Breast epithelium (tissue), 3 donors: Measurements from ENCODE around the gene NGDN.

Source experiments
- POLR2A ChIP-seq: fragments of 450-650 bp; IDR thresholded peaks from one replicate; pipeline ENCODE4 v1.6.1; 2016; ENCODE audit warnings: antibody characterized with exemption, mild to moderate bottlenecking, moderate library complexity
- TF ChIP-seq, protein P1 (sequence below), 3 donors: fragments of 450-650 bp; IDR thresholded peaks; one replicate each; pipeline ENCODE4 v1.5.1; 2016 to 2017; ENCODE audit warnings: antibody characterized with exemption in 3 of 3, mild to moderate bottlenecking in 3 of 3, moderate library complexity in 3 of 3

DNA sequence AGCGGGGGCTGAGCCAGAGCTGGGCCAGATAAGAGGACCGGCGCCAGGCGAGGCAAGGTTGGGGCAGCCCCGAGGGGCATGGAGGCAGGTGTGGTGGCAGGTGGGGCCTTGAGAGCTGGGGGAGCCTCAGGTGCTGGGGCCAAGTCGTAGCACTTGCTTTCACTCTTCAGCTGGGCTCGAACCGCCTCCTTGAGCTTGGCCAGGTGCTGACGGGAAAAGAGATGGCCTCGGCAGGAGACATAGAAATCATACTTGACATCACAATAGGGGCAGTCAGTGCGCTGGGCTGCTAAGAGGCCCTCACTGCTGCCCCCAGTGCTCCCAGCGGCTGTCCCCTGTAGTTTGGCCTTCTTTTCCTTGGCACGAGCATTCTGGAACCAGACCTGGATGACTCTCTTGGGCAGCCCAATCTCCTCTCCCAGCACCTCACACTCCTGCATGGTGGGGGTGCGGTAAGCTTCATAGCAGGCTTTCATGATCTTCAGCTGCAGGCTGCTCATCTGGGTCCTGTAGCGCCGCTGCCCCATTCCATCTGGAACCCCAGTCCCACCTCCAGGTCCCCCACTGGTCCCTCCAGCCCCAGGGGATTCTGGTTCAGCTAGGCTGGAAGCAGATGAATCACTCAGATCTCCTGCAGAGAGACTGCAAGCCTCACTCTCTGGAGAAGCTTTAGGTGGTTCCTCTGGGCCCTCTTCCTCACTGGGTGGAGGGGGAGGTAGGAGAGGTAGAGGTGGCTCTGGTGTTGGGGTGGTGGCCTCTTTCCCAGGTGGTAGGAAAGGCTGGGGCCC is 53.9 kb downstream of the NGDN start:
- TF ChIP-seq, protein P1, sequence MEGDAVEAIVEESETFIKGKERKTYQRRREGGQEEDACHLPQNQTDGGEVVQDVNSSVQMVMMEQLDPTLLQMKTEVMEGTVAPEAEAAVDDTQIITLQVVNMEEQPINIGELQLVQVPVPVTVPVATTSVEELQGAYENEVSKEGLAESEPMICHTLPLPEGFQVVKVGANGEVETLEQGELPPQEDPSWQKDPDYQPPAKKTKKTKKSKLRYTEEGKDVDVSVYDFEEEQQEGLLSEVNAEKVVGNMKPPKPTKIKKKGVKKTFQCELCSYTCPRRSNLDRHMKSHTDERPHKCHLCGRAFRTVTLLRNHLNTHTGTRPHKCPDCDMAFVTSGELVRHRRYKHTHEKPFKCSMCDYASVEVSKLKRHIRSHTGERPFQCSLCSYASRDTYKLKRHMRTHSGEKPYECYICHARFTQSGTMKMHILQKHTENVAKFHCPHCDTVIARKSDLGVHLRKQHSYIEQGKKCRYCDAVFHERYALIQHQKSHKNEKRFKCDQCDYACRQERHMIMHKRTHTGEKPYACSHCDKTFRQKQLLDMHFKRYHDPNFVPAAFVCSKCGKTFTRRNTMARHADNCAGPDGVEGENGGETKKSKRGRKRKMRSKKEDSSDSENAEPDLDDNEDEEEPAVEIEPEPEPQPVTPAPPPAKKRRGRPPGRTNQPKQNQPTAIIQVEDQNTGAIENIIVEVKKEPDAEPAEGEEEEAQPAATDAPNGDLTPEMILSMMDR (IDR thresholded peaks at IDR 0.05) = no peak
- no peak for TF ChIP-seq POLR2A
